Colonic mucosa (tissue), 4 donors: ENCODE data around the gene BPIFB4. TPM values are rescaled to one million over a fixed set of nuclear protein-coding genes. Genes with fewer than 3 reads are reported as not detected.
"Not testable (repeated sequence)": the region's sequence is repeated elsewhere in the genome, so short reads cannot be mapped to it uniquely, and the experiment has no call there.

Source experiments
- DNase-seq: peaks from one replicate; pipeline ENCODE4 v3.0.0-alpha.2; 2020
- H3K27ac ChIP-seq: fragments of 200-600 bp; one replicate; pipeline ENCODE4 v1.8.0; 2021
- H3K27me3 ChIP-seq: fragments of 200-600 bp; one replicate; pipeline ENCODE4 v1.8.0; 2021
- H3K36me3 ChIP-seq: fragments of 200-600 bp; one replicate; pipeline ENCODE4 v1.8.0; 2021
- H3K4me1 ChIP-seq: fragments of 200-600 bp; one replicate; pipeline ENCODE4 v1.8.0; 2021; ENCODE audit warnings: mild to moderate bottlenecking
- H3K4me3 ChIP-seq: fragments of 200-600 bp; one replicate; pipeline ENCODE4 v1.8.0; 2021
- H3K9ac ChIP-seq, 2 donors: one replicate each; pipeline ENCODE4 v1.7.0; 2013; ENCODE audit warnings: control low read depth in 2 of 2, low read depth in 2 of 2, low read length in 2 of 2
- H3K9me3 ChIP-seq: fragments of 200-600 bp; one replicate; pipeline ENCODE4 v1.8.0; 2021
- CTCF ChIP-seq: fragments of 200-600 bp; IDR thresholded peaks from one replicate; pipeline ENCODE4 v1.8.0; 2022; ENCODE audit warnings: antibody characterized with exemption, mild to moderate bottlenecking
- intact Hi-C: fragments of 100-400 bp; cut with DNase I; formaldehyde crosslinking; loops from one replicate; pipeline ENCODE4 v1.14.1; 2022
- total RNA-seq, 2 donors: library from RNA; stranded (reverse); fragmentation: NEBNext Ultra II Directional in 1 of 2; extraction: Animal tissue kit (Norgen Biotek cat#: 25700) in 1 of 2; gene quantifications; one replicate each; pipeline ENCODE4 v1.2.1, GENCODE V29; 2021
- donor health status: healthy.
- donor health status: DM: no; HTN: no; CAD: no.
- donor health status: DM: no; HTN: no; CAD: no.

The BPIFB4 gene
- total RNA-seq, 2 donors from 2014 or later: not detected

DNA sequence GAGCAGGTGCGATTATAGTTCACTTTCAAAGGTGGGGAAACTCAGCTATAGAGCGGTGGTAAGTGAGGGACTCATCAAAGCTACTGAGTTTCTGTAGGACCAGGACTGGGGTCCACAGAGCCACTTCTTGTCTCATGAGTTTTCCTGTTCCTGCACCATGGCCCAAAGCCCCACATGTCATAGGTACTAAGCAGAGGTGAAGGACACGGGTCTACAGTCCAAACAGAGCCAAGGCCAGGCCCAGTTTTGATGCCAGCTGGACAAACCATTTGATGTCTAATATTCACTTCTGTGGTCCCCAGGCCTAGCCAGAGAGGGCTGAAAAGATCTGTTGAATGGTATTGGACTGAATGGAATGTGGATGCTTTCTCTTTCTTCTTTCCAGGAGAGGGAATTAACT lies 37.0 kb upstream of the BPIFB4 start:
- no peaks in the 10 kb centered on the region for H3K36me3 ChIP-seq
- H3K4me3 ChIP-seq: no peak overlapping the region
- TF ChIP-seq CTCF: no peak
- no peak for DNase-seq
- H3K4me1 ChIP-seq: no peaks in the 10 kb centered on the region
- no peak overlapping the region for H3K27ac ChIP-seq
- no peaks in the 10 kb centered on the region for H3K27me3 ChIP-seq
- H3K9ac ChIP-seq: no peak overlapping the region
- no peaks in the 10 kb centered on the region for H3K9me3 ChIP-seq
- intact Hi-C loops: no loop called here

GRCh38 chr20:33042983-33043730 lies 36.3 kb upstream of the BPIFB4 start:
- Histone ChIP-seq H3K9me3 (no peaks in the 10 kb centered on the region), H3K27ac (no peak overlapping the region), H3K4me1 (no peaks in the 10 kb centered on the region), H3K9ac (no peak overlapping the region), H3K27me3 (no peaks in the 10 kb centered on the region), H3K36me3 (no peaks in the 10 kb centered on the region), H3K4me3 (no peak overlapping the region)
- intact Hi-C loops: no loop called here
- DNase-seq: no peak
- TF ChIP-seq CTCF: no peak

- Histone ChIP-seq H3K4me1 (no peaks in the 10 kb centered on the region), H3K9ac (no peak overlapping the region), H3K36me3 (no peaks in the 10 kb centered on the region), H3K27ac (no peak overlapping the region), H3K27me3 (no peaks in the 10 kb centered on the region), H3K9me3 (no peaks in the 10 kb centered on the region), H3K4me3 (no peak overlapping the region)
- TF ChIP-seq CTCF: no peak
- intact Hi-C loops: no loop called here
- no peak for DNase-seq
Observed at GRCh38 chr20:33043731-33044181, 35.7 kb upstream of the BPIFB4 start.

DNA sequence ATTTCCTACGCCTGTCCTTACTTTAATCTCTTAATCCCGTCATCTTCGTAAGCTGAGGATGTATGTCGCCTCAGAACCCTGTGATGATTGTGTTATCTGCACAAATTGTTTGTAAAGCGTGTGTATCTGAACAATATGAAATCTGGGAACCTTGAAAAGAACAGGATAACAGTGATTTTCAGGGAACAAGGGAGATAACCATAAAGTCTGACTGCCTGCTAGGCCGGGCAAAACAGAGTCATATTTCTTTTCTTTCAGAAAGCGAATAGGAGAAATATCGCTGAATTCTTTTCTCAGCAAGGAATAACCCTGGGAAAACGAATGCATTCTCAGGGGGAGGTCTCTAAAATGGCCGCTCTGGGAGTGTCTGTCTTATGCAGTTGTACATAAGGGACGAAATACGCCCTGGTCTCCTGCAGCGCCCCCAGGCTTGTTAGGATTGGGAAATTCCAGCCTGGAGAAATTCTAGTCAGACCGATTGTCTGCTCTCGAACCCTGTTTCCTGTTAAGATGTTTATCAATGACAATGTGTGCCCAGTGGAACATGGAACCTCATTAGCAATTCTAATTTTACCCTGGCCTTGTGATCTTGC lies 34.2 kb upstream of the BPIFB4 start:
- H3K27ac ChIP-seq, DNase-seq, H3K36me3 ChIP-seq, intact Hi-C loops, H3K27me3 ChIP-seq, H3K4me3 ChIP-seq, H3K9me3 ChIP-seq, H3K9ac ChIP-seq, H3K4me1 ChIP-seq: not testable (repeated sequence)

- no peaks in the 10 kb centered on the region for H3K36me3 ChIP-seq
- H3K9ac ChIP-seq: no peak overlapping the region
- H3K9me3 ChIP-seq: no peaks in the 10 kb centered on the region
- intact Hi-C loops: no loop called here
- no peaks in the 10 kb centered on the region for H3K27me3 ChIP-seq
- no peak for DNase-seq
- H3K4me1 ChIP-seq: no peaks in the 10 kb centered on the region
- H3K4me3 ChIP-seq: no peak overlapping the region
- no peak overlapping the region for H3K27ac ChIP-seq
- no peak for TF ChIP-seq CTCF
Observed at GRCh38 chr20:33046412-33046811, 33.0 kb upstream of the BPIFB4 start.

DNA sequence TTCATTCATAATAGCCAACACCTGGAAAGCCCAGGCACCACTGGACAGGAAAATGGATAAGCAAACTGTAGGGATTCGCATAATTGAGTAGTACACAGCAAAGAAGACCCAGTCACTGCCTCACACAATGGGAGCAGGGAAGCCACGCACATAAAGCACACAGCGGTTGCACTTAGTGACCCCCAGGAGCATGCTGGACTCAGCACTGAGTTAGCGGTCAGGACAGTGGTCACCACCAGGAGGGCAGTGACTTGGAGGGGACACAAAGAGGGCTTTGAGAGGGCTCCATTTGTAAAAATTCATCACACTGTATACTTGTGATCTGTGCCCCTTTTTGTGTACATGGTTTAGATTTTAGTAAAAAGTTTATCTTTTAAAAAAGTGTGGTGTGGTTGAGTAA lies 28.1 kb upstream of the BPIFB4 start:
- intact Hi-C loops: no loop called here
- no peak overlapping the region for H3K27ac ChIP-seq
- H3K4me3 ChIP-seq: no peak overlapping the region
- DNase-seq: no peak
- no peaks in the 10 kb centered on the region for H3K4me1 ChIP-seq
- no peaks in the 10 kb centered on the region for H3K9me3 ChIP-seq
- no peaks in the 10 kb centered on the region for H3K27me3 ChIP-seq
- H3K36me3 ChIP-seq: no peaks in the 10 kb centered on the region
- H3K9ac ChIP-seq: no peak overlapping the region
- no peak for TF ChIP-seq CTCF
